ENCODE results near the gene ZNF630. TPM values are rescaled to one million over a fixed set of nuclear protein-coding genes. Genes with fewer than 3 reads are reported as not detected.
"Not testable (repeated sequence)": the region's sequence is repeated elsewhere in the genome, so short reads cannot be mapped to it uniquely, and the experiment has no call there.

ZNF630 gene
- total RNA-seq, 1 donor from 2014 or later: 4.6 TPM

- DNase-seq: no peak
Observed at GRCh38 chrX:48028091-48028490, 43.3 kb downstream of the ZNF630 start.

- DNase-seq: not testable (repeated sequence)
Observed at GRCh38 chrX:48027545-48027944, 43.9 kb downstream of the ZNF630 start.

GRCh38 chrX:48025561-48025960 is 45.9 kb downstream of the ZNF630 start:
- DNase-seq: peak; percentile 7

GRCh38 chrX:48022738-48023137 is 48.7 kb downstream of the ZNF630 start:
- DNase-seq: no peak

- DNase-seq: no peak
Observed at GRCh38 chrX:48022100-48022499, 49.3 kb downstream of the ZNF630 start.

- peak; percentile 81 for DNase-seq
Observed at GRCh38 chrX:48021026-48021900, 50.2 kb downstream of the ZNF630 start.

- DNase-seq: not testable (repeated sequence)
Observed at GRCh38 chrX:48020472-48020871, 51.0 kb downstream of the ZNF630 start.

GRCh38 chrX:48019892-48020291 is 51.5 kb downstream of the ZNF630 start:
- not testable (repeated sequence) for DNase-seq

- not testable (repeated sequence) for DNase-seq
Observed at GRCh38 chrX:48016583-48017310, 54.7 kb downstream of the ZNF630 start.

- DNase-seq: not testable (repeated sequence)
Observed at GRCh38 chrX:48009445-48009960, 61.9 kb downstream of the ZNF630 start.

Other genes starting within 250 kb of the ZNF630 start
- gene ZNF81, start 234.7 kb downstream of the ZNF630 start, total RNA-seq: 5.2 TPM
- 4.1 TPM for gene ZNF182, start 67.7 kb downstream of the ZNF630 start, total RNA-seq
- not detected for gene SPACA5, start 64.7 kb downstream of the ZNF630 start, total RNA-seq
- not detected for gene SPACA5B, start 59.0 kb upstream of the ZNF630 start, total RNA-seq
- gene SSX5, start 125.2 kb upstream of the ZNF630 start, total RNA-seq: not detected
- gene SSX1, start 183.8 kb upstream of the ZNF630 start, total RNA-seq: not detected